Measurements from ENCODE around the gene SLC1A2. TPM values are rescaled to one million over a fixed set of nuclear protein-coding genes. Genes with fewer than 3 reads are reported as not detected.

The SLC1A2 gene
- total and polyA plus RNA-seq, 4 donors: 0.35 to 17.0 (median 1.1) TPM

GRCh38 chr11:35250621-35251020 is 168.7 kb downstream of the SLC1A2 start:
- ATAC-seq (ENCODE audit: insufficient read depth, low FRiP score): no peak

GRCh38 chr11:35250192-35250591 is 169.2 kb downstream of the SLC1A2 start:
- Histone ChIP-seq H3K27ac (ENCODE audit: low read depth in 1 of 2, low read length in 1 of 2) (no peak overlapping the region), H3K9me3 (ENCODE audit: control insufficient read depth in 4 of 4, insufficient read depth in 3 of 4, low read length in 3 of 4) (peaks cover 0 to 2% (median 0%) of the 10 kb centered on the region in 4 donors), H3K36me3 (ENCODE audit: control insufficient read depth in 4 of 4, insufficient read depth in 4 of 4, low read length in 4 of 4) (no peaks in the 10 kb centered on the region), H3K4me1 (ENCODE audit: control insufficient read depth in 5 of 5, insufficient read depth in 5 of 5, low read length in 5 of 5) (peaks cover 0 to 2% (median 0%) of the 10 kb centered on the region in 5 donors), H3K9ac (ENCODE audit: insufficient read depth in 1 of 2, low read length in 2 of 2) (no peak overlapping the region), H3K27me3 (ENCODE audit: control insufficient read depth in 3 of 3, insufficient read depth in 3 of 3, low read length in 2 of 3) (no peaks in the 10 kb centered on the region), H3K4me3 (no peak overlapping the region)
- no peak for ATAC-seq (ENCODE audit: insufficient read depth, low FRiP score)
- no peak for DNase-seq
- no peak for TF ChIP-seq CTCF (IDR thresholded peaks at IDR 0.05; ENCODE audit: control extremely low read depth, extremely low read depth)
- 91 to 93% methylated on average over 4 of the region's 4 CpGs for WGBS, 2 donors

More at GRCh38 chr11:35250621-35251020, 168.7 kb downstream of the SLC1A2 start:
- no peak overlapping the region for H3K27ac ChIP-seq (ENCODE audit: low read depth in 1 of 2, low read length in 1 of 2)
- H3K4me3 ChIP-seq: no peak overlapping the region
- no peak for TF ChIP-seq CTCF (IDR thresholded peaks at IDR 0.05; ENCODE audit: control extremely low read depth, extremely low read depth)
- no peaks in the 10 kb centered on the region for H3K36me3 ChIP-seq (ENCODE audit: control insufficient read depth in 4 of 4, insufficient read depth in 4 of 4, low read length in 4 of 4)
- DNase-seq: no peak
- H3K27me3 ChIP-seq (ENCODE audit: control insufficient read depth in 3 of 3, insufficient read depth in 3 of 3, low read length in 2 of 3): no peaks in the 10 kb centered on the region
- no peak overlapping the region for H3K9ac ChIP-seq (ENCODE audit: insufficient read depth in 1 of 2, low read length in 2 of 2)
- peaks cover 0 to 2% (median 0%) of the 10 kb centered on the region in 4 donors for H3K9me3 ChIP-seq (ENCODE audit: control insufficient read depth in 4 of 4, insufficient read depth in 3 of 4, low read length in 3 of 4)
- H3K4me1 ChIP-seq (ENCODE audit: control insufficient read depth in 5 of 5, insufficient read depth in 5 of 5, low read length in 5 of 5): peaks cover 0 to 2% (median 0%) of the 10 kb centered on the region in 5 donors

GRCh38 chr11:35248558-35249323 is 170.6 kb downstream of the SLC1A2 start:
- TF ChIP-seq CTCF (IDR thresholded peaks at IDR 0.05; ENCODE audit: control extremely low read depth, extremely low read depth): no peak
- H3K36me3 ChIP-seq (ENCODE audit: control insufficient read depth in 4 of 4, insufficient read depth in 4 of 4, low read length in 4 of 4): no peaks in the 10 kb centered on the region
- DNase-seq (no peak), ATAC-seq (ENCODE audit: insufficient read depth, low FRiP score) (no peak)
- no peaks in the 10 kb centered on the region for H3K27me3 ChIP-seq (ENCODE audit: control insufficient read depth in 3 of 3, insufficient read depth in 3 of 3, low read length in 2 of 3)
- 67 to 68% methylated on average over 4 of the region's 4 CpGs for WGBS, 2 donors
- H3K4me1 ChIP-seq (ENCODE audit: control insufficient read depth in 5 of 5, insufficient read depth in 5 of 5, low read length in 5 of 5): peaks cover 0 to 2% (median 0%) of the 10 kb centered on the region in 5 donors
- H3K27ac ChIP-seq (ENCODE audit: low read depth in 1 of 2, low read length in 1 of 2): no peak overlapping the region
- no peaks in the 10 kb centered on the region for H3K9me3 ChIP-seq (ENCODE audit: control insufficient read depth in 4 of 4, insufficient read depth in 3 of 4, low read length in 3 of 4)
- H3K4me3 ChIP-seq: no peak overlapping the region
- H3K9ac ChIP-seq (ENCODE audit: insufficient read depth in 1 of 2, low read length in 2 of 2): no peak overlapping the region

Measured in lung (tissue), 12 donors.